ENCODE data around the gene DAZAP2. TPM values are rescaled to one million over a fixed set of nuclear protein-coding genes. Genes with fewer than 3 reads are reported as not detected.

Gene DAZAP2
- total and polyA plus RNA-seq, 2 experiments from 2014 or later, result 277 to 348 TPM

DNA sequence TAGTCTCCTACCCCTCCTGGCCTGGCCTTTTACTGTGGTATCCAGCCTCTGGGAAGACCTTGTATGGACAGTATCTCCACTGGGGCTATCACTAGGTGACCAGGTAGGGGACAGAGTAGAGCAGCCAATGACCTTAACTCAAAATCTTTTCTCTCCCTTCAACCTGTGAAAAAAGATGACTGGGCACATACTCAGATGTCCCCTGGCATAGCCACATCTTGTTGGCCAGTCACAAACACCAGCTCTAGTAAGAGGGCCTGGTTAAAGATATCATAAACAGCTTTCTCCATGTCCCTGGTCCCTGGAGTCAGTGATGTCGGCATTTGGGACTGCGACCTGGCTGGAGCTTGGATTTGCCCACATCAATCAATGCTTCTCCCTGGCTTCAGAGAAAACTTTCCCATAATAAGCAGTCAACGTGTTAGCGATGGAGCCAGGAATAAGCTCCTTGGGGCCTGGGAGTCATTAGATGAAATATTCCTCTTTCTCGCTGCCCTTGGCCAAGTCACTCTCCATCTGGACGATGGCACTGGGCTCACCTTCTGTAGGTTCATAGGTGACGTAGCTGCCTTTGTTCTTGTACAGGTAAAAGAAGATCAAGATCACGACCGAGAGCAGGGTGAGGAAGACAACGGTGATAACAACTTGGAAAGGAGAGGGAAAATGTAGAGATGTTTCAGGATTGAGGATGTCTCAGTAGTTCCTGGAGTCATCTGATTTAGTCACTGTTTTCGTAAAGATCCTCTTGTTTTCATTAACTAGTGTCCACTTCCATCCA lies 7.0 kb downstream of the DAZAP2 start:
- WGBS (ENCODE audit: low lambda C conversion rate, missing lambda C conversion rate), result 96% methylated on average over 11 of the region's 11 CpGs
- Histone ChIP-seq H2AFZ (no peak overlapping the region), H4K20me1 (ENCODE audit: insufficient read depth, poor library complexity, severe bottlenecking) (no peaks in the 10 kb centered on the region), H3K36me3 (replicated peaks; ENCODE audit: insufficient read depth, low read depth) (peaks cover 5% of the 10 kb centered on the region), H3K9me2 (replicated peaks; ENCODE audit: insufficient read depth) (no peaks in the 10 kb centered on the region), H3K79me2 (peaks cover 10% of the 10 kb centered on the region), H3K4me1 (ENCODE audit: insufficient read depth) (peaks cover 9% of the 10 kb centered on the region), H3K4me2 (no peak overlapping the region), H3K27ac (peak overlapping the region; percentile 46), H3K4me3 (no peak overlapping the region), H3K27me3 (no peaks in the 10 kb centered on the region), H3K9me3 (ENCODE audit: low read depth) (no peaks in the 10 kb centered on the region)
- DNase-seq (ENCODE audit: low spot score), result no peak
- TF ChIP-seq EZH2 (IDR thresholded peaks at IDR 0.05; ENCODE audit: borderline replicate concordance) (no peak), EZH2phosphoT487 (IDR thresholded peaks at IDR 0.05; ENCODE audit: low read depth, severe bottlenecking, unreplicated experiment) (no peak), CTCF (IDR thresholded peaks at IDR 0.05; ENCODE audit: poor library complexity) (no peak)

- DNase-seq (ENCODE audit: low spot score), result no peak
- H4K20me1 ChIP-seq (ENCODE audit: insufficient read depth, poor library complexity, severe bottlenecking), result no peaks in the 10 kb centered on the region
- no peaks in the 10 kb centered on the region for H3K9me3 ChIP-seq (ENCODE audit: low read depth)
- TF ChIP-seq CTCF (IDR thresholded peaks at IDR 0.05; ENCODE audit: poor library complexity) (peak; percentile 29), EZH2phosphoT487 (IDR thresholded peaks at IDR 0.05; ENCODE audit: low read depth, severe bottlenecking, unreplicated experiment) (no peak)
- no peaks in the 10 kb centered on the region for H3K27me3 ChIP-seq
- peak overlapping the region; percentile 9 for H3K4me2 ChIP-seq
- no peak overlapping the region for H3K4me3 ChIP-seq
- 33% methylated on average over 7 of the region's 7 CpGs for WGBS (ENCODE audit: low lambda C conversion rate, missing lambda C conversion rate)
- H3K27ac ChIP-seq, result peak overlapping the region; percentile 46
- H3K9me2 ChIP-seq (replicated peaks; ENCODE audit: insufficient read depth), result no peaks in the 10 kb centered on the region
- no peak overlapping the region for H2AFZ ChIP-seq
- peaks cover 9% of the 10 kb centered on the region for H3K4me1 ChIP-seq (ENCODE audit: insufficient read depth)
- peaks cover under 1% of the 10 kb centered on the region for H3K36me3 ChIP-seq (replicated peaks; ENCODE audit: insufficient read depth, low read depth)
- H3K79me2 ChIP-seq, result peaks cover 3% of the 10 kb centered on the region
Observed at GRCh38 chr12:51246254-51246853, 7.7 kb downstream of the DAZAP2 start.

GRCh38 chr12:51247523-51248206 lies 9.0 kb downstream of the DAZAP2 start:
- TF ChIP-seq CTCF (IDR thresholded peaks at IDR 0.05; ENCODE audit: poor library complexity) (no peak), EZH2 (IDR thresholded peaks at IDR 0.05; ENCODE audit: borderline replicate concordance) (no peak), EZH2phosphoT487 (IDR thresholded peaks at IDR 0.05; ENCODE audit: low read depth, severe bottlenecking, unreplicated experiment) (no peak)
- H2AFZ ChIP-seq, result no peak overlapping the region
- H3K4me2 ChIP-seq, result no peak overlapping the region

More at GRCh38 chr12:51247523-51248206, 9.0 kb downstream of the DAZAP2 start:
- H4K20me1 ChIP-seq (ENCODE audit: insufficient read depth, poor library complexity, severe bottlenecking), result no peaks in the 10 kb centered on the region
- DNase-seq (ENCODE audit: low spot score), result no peak
- H3K4me1 ChIP-seq (ENCODE audit: insufficient read depth), result peaks cover 9% of the 10 kb centered on the region
- no peaks in the 10 kb centered on the region for H3K9me3 ChIP-seq (ENCODE audit: low read depth)
- WGBS (ENCODE audit: low lambda C conversion rate, missing lambda C conversion rate), result 78% methylated on average over 14 of the region's 14 CpGs
- no peak overlapping the region for H3K27ac ChIP-seq
- no peaks in the 10 kb centered on the region for H3K36me3 ChIP-seq (replicated peaks; ENCODE audit: insufficient read depth, low read depth)
- no peaks in the 10 kb centered on the region for H3K9me2 ChIP-seq (replicated peaks; ENCODE audit: insufficient read depth)
- H3K79me2 ChIP-seq, result no peaks in the 10 kb centered on the region
- H3K27me3 ChIP-seq, result no peaks in the 10 kb centered on the region
- H3K4me3 ChIP-seq, result no peak overlapping the region

Data from hepatocyte (in vitro differentiated cells).